Stimulated activated CD8-positive, alpha-beta memory T cell treated with anti-CD3 and anti-CD28 coated beads, Interleukin-4, amount 100 ng/mL, for 4 hours (primary cell): ENCODE results near the gene TCEA3.

Source experiments
- DNase-seq, 2 donors: peaks; one replicate each; pipeline ENCODE4 v3.0.0-alpha.2; 2020; ENCODE audit warnings: low read depth in 2 of 2, low spot score in 1 of 2

Gene TCEA3

GRCh38 chr1:23424293-23425192 lies at the start of gene TCEA3:
TCEA3 (minus strand) TSS chr1:23424748; CDS start chr1:23424633, 115 bp downstream.
- no peak for DNase-seq

GRCh38 chr1:23473037-23473800 lies 48.7 kb upstream of the TCEA3 start:
- no peak for DNase-seq

GRCh38 chr1:23472351-23473036 lies 47.9 kb upstream of the TCEA3 start:
- no peak for DNase-seq

GRCh38 chr1:23471473-23472075 lies 47.0 kb upstream of the TCEA3 start:
- no peak for DNase-seq

- DNase-seq, result no peak
Measured at GRCh38 chr1:23470282-23471070, 45.9 kb upstream of the TCEA3 start.

- DNase-seq, result no peak
Measured at GRCh38 chr1:23469372-23469982, 44.9 kb upstream of the TCEA3 start.

GRCh38 chr1:23466423-23466989 lies 42.0 kb upstream of the TCEA3 start:
- no peak for DNase-seq

- no peak for DNase-seq
Measured at GRCh38 chr1:23463286-23463685, 38.7 kb upstream of the TCEA3 start.

- DNase-seq, result no peak
Measured at GRCh38 chr1:23462766-23463165, 38.2 kb upstream of the TCEA3 start.

GRCh38 chr1:23461050-23461449 lies 36.5 kb upstream of the TCEA3 start:
- no peak for DNase-seq

- no peak for DNase-seq
Measured at GRCh38 chr1:23460519-23460918, 36.0 kb upstream of the TCEA3 start.

GRCh38 chr1:23459338-23459757 lies 34.8 kb upstream of the TCEA3 start:
- DNase-seq, result no peak

- no peak for DNase-seq
Measured at GRCh38 chr1:23456226-23456625, 31.7 kb upstream of the TCEA3 start.

- no peak for DNase-seq
Measured at GRCh38 chr1:23453455-23454000, 29.0 kb upstream of the TCEA3 start.

GRCh38 chr1:23452011-23452411 lies 27.5 kb upstream of the TCEA3 start:
- no peak for DNase-seq

GRCh38 chr1:23451441-23451840 lies 26.9 kb upstream of the TCEA3 start:
- no peak for DNase-seq

GRCh38 chr1:23450894-23451293 lies 26.3 kb upstream of the TCEA3 start:
- no peak for DNase-seq

GRCh38 chr1:23449958-23450357 lies 25.4 kb upstream of the TCEA3 start:
- DNase-seq, result no peak

- no peak for DNase-seq
Measured at GRCh38 chr1:23449306-23449705, 24.8 kb upstream of the TCEA3 start.
